Adipocyte (in vitro differentiated cells): ENCODE results near the gene TAOK1.
"Not testable (repeated sequence)": the region's sequence is repeated elsewhere in the genome, so short reads cannot be mapped to it uniquely, and the experiment has no call there.

Experiments
- DNase-seq: peaks from one replicate; pipeline ENCODE4 v3.0.0-alpha.2; 2015; ENCODE audit warnings: low read depth
- H3K27me3 ChIP-seq: replicated peaks from 2 replicates; pipeline ENCODE4 v1.7.0; 2013; ENCODE audit warnings: mild to moderate bottlenecking, low read length, moderate library complexity; ENCODE audit not compliant: control insufficient read depth, insufficient read depth
- H3K36me3 ChIP-seq: 2 replicates; pipeline ENCODE4 v1.7.0; 2013; ENCODE audit warnings: low read length, mild to moderate bottlenecking, moderate library complexity; ENCODE audit not compliant: control insufficient read depth, insufficient read depth, severe bottlenecking
- H3K4me1 ChIP-seq: 2 replicates; pipeline ENCODE4 v1.7.0; 2013; ENCODE audit warnings: mild to moderate bottlenecking, low read length, moderate library complexity; ENCODE audit not compliant: control insufficient read depth, insufficient read depth
- H3K4me3 ChIP-seq: 2 replicates; pipeline ENCODE4 v1.7.0; 2013; ENCODE audit warnings: mild to moderate bottlenecking, low read length, moderate library complexity
- H3K9ac ChIP-seq: 2 replicates; pipeline ENCODE4 v1.7.0; 2013; ENCODE audit warnings: mild to moderate bottlenecking, low read length, moderate library complexity
- H3K9me3 ChIP-seq: 2 replicates; pipeline ENCODE4 v1.7.0; 2013; ENCODE audit warnings: mild to moderate bottlenecking, low read length, moderate library complexity; ENCODE audit not compliant: control insufficient read depth

TAOK1 gene

GRCh38 chr17:29557085-29557738 lies 167.0 kb downstream of the TAOK1 start:
- H3K36me3 ChIP-seq: peaks cover 18% of the 10 kb centered on the region
- no peak overlapping the region for H3K9ac ChIP-seq
- H3K4me3 ChIP-seq: no peak overlapping the region
- no peaks in the 10 kb centered on the region for H3K9me3 ChIP-seq
- DNase-seq: peak; percentile 33
- H3K4me1 ChIP-seq: peaks cover 25% of the 10 kb centered on the region
- H3K27me3 ChIP-seq: no peaks in the 10 kb centered on the region

DNA sequence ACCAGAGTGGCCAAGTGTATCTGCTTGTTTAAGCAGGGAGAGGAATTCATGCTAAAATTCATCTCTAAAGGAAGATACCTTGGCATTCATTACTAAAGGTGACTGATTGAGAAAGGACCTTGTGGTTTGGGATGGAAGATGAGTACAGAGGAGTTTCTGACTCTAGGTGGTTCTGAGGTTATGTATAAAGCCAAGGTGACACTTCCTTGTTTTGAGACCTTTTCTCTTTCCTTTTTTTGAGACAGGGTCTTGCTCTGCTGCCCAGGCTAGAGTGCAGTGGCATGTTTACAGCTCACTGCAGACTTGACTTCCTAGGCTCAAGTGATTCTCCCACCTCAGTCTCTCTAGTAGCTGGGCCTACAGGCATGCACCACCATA lies 167.6 kb downstream of the TAOK1 start:
- DNase-seq: no peak
- Histone ChIP-seq H3K27me3 (no peaks in the 10 kb centered on the region), H3K9ac (no peak overlapping the region), H3K4me1 (peaks cover 25% of the 10 kb centered on the region), H3K36me3 (peaks cover 24% of the 10 kb centered on the region), H3K4me3 (no peak overlapping the region), H3K9me3 (no peaks in the 10 kb centered on the region)

GRCh38 chr17:29558139-29558538 lies 168.0 kb downstream of the TAOK1 start:
- not testable (repeated sequence) for H3K4me3 ChIP-seq, H3K9me3 ChIP-seq, H3K9ac ChIP-seq, DNase-seq, H3K27me3 ChIP-seq
- Histone ChIP-seq H3K4me1 (peaks cover 25% of the 10 kb centered on the region), H3K36me3 (peaks cover 27% of the 10 kb centered on the region)

- no peaks in the 10 kb centered on the region for H3K9me3 ChIP-seq
- H3K36me3 ChIP-seq: peaks cover 27% of the 10 kb centered on the region
- no peak overlapping the region for H3K9ac ChIP-seq
- no peak for DNase-seq
- peaks cover 27% of the 10 kb centered on the region for H3K4me1 ChIP-seq
- no peak overlapping the region for H3K4me3 ChIP-seq
- no peaks in the 10 kb centered on the region for H3K27me3 ChIP-seq
These were observed 169.5 kb downstream of the TAOK1 start for GRCh38 chr17:29559640-29560039.

DNA sequence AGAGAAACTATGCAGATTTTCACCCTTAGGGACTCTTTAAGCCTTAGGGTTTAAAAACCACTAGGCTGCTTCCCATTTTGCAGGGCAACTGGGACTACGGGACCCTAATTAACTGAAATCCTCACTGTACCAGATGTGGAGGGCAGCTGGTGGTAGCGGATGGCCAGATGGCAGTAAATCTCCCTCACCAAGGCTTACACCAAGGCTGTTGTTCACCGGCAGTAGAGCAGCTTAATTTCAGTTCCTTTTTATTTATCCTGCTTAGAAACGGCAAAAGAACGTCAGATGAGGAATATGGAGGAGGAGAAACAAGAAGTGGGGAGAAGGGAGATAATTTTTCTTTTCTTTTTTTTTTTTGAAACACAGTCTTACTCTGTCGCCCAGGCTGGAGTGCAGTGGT lies 170.2 kb downstream of the TAOK1 start:
- H3K36me3 ChIP-seq: peaks cover 27% of the 10 kb centered on the region
- no peak overlapping the region for H3K9ac ChIP-seq
- H3K4me1 ChIP-seq: peaks cover 29% of the 10 kb centered on the region
- no peaks in the 10 kb centered on the region for H3K9me3 ChIP-seq
- no peak overlapping the region for H3K4me3 ChIP-seq
- no peaks in the 10 kb centered on the region for H3K27me3 ChIP-seq
- no peak for DNase-seq

- Histone ChIP-seq H3K36me3 (peaks cover 27% of the 10 kb centered on the region), H3K9ac (no peak overlapping the region), H3K4me3 (no peak overlapping the region), H3K27me3 (no peaks in the 10 kb centered on the region), H3K9me3 (no peaks in the 10 kb centered on the region), H3K4me1 (peaks cover 35% of the 10 kb centered on the region)
- DNase-seq: no peak
These were observed 171.7 kb downstream of the TAOK1 start for GRCh38 chr17:29561554-29562517.

GRCh38 chr17:29562615-29563014 lies 172.5 kb downstream of the TAOK1 start:
- Histone ChIP-seq H3K36me3 (peaks cover 27% of the 10 kb centered on the region), H3K9me3 (no peaks in the 10 kb centered on the region), H3K4me1 (peaks cover 27% of the 10 kb centered on the region), H3K4me3 (no peak overlapping the region), H3K9ac (no peak overlapping the region), H3K27me3 (no peaks in the 10 kb centered on the region)
- no peak for DNase-seq

GRCh38 chr17:29563816-29564215 lies 173.7 kb downstream of the TAOK1 start:
- H3K27me3 ChIP-seq: no peaks in the 10 kb centered on the region
- H3K4me3 ChIP-seq: peak overlapping the region; percentile 92
- H3K4me1 ChIP-seq: peaks cover 24% of the 10 kb centered on the region
- H3K9me3 ChIP-seq: no peaks in the 10 kb centered on the region
- DNase-seq: no peak
- H3K36me3 ChIP-seq: peaks cover 27% of the 10 kb centered on the region
- H3K9ac ChIP-seq: no peak overlapping the region

- H3K36me3 ChIP-seq: peaks cover 29% of the 10 kb centered on the region
- no peaks in the 10 kb centered on the region for H3K9me3 ChIP-seq
- H3K9ac ChIP-seq: peak overlapping the region; percentile 86
- no peak for DNase-seq
- H3K4me3 ChIP-seq: peak overlapping the region; percentile 92
- peaks cover 39% of the 10 kb centered on the region for H3K4me1 ChIP-seq
- H3K27me3 ChIP-seq: no peaks in the 10 kb centered on the region
These were observed 175.7 kb downstream of the TAOK1 start for GRCh38 chr17:29565643-29566472.

- no peaks in the 10 kb centered on the region for H3K27me3 ChIP-seq
- H3K9ac ChIP-seq: peak within 1 kb of the TSS; percentile 94
- peak; percentile 93 for DNase-seq
- peaks cover 36% of the 10 kb centered on the region for H3K36me3 ChIP-seq
- peaks cover 38% of the 10 kb centered on the region for H3K4me1 ChIP-seq
- H3K9me3 ChIP-seq: no peaks in the 10 kb centered on the region
- peak within 1 kb of the TSS; percentile 92 for H3K4me3 ChIP-seq
These were observed 176.5 kb downstream of the TAOK1 start, which contains the start of gene ABHD15 for GRCh38 chr17:29566473-29567303. ABHD15 (minus strand) TSS chr17:29567037; CDS start chr17:29566966, 71 bp downstream.
